CD4-positive, alpha-beta T cell (primary cell): ENCODE measurements around the gene IKBKE. TPM values are rescaled to one million over a fixed set of nuclear protein-coding genes. Genes with fewer than 3 reads are reported as not detected.

Experiments used
- ATAC-seq: fragments of 200-7000 bp; cut with Tn5 transposase; one replicate; pipeline ENCODE4 v1.10.0; 2022; ENCODE audit warnings: mild to moderate bottlenecking; ENCODE audit not compliant: poor library complexity
- CTCF ChIA-PET: fragments of 350-600 bp; sonication (Branson Sonifier 250); formaldehyde crosslinking; loops from one replicate; lab custom pipeline; 2021; ENCODE audit warnings: antibody characterized with exemption, inconsistent platforms; lab: Charles Lee
- POLR2A ChIA-PET: fragments of 350-600 bp; sonication (Branson Sonifier 250); formaldehyde crosslinking; loops from one replicate; lab custom pipeline; 2021; ENCODE audit warnings: antibody characterized with exemption, inconsistent platforms; lab: Charles Lee
- DNase-seq, 14 experiments: peaks; one replicate each; pipeline ENCODE4 v3.0.0-alpha.2; 2013 to 2020; ENCODE audit warnings: mixed read lengths in 2 of 14
- H3K27ac ChIP-seq, 2 donors: one replicate each; pipeline versions ENCODE4 v1.5.1 to v1.7.0; 2013; ENCODE audit warnings: low read length in 2 of 2, low read depth in 1 of 2, mild to moderate bottlenecking in 1 of 2
- H3K27me3 ChIP-seq, 2 experiments: 1 replicate in 1 of 2; 2 replicates in 1 of 2; pipeline versions ENCODE4 v1.6.1 to v1.7.0; 2013; ENCODE audit warnings: low read length in 2 of 2, control low read depth in 1 of 2, mild to moderate bottlenecking in 1 of 2, moderate library complexity in 1 of 2; ENCODE audit not compliant: insufficient read depth in 2 of 2, control insufficient read depth in 1 of 2
- H3K36me3 ChIP-seq: one replicate; pipeline ENCODE4 v1.6.1; 2013; ENCODE audit warnings: low read length, control low read depth; ENCODE audit not compliant: insufficient read depth
- H3K4me1 ChIP-seq: one replicate; pipeline ENCODE4 v1.6.1; 2013; ENCODE audit warnings: low read length, control low read depth; ENCODE audit not compliant: insufficient read depth
- H3K4me3 ChIP-seq: one replicate; pipeline ENCODE4 v1.5.1; 2013; ENCODE audit warnings: mild to moderate bottlenecking, low read length, moderate library complexity
- H3K9me3 ChIP-seq, 2 experiments: 1 replicate in 1 of 2; 2 replicates in 1 of 2; pipeline versions ENCODE4 v1.6.1 to v1.7.0; 2013; ENCODE audit warnings: low read length in 2 of 2, mild to moderate bottlenecking in 2 of 2, control low read depth in 1 of 2, moderate library complexity in 1 of 2; ENCODE audit not compliant: control insufficient read depth in 1 of 2, insufficient read depth in 1 of 2
- H3K27ac Mint-ChIP-seq: one replicate; pipeline ENCODE4 v1.8.0; 2020; ENCODE audit warnings: mixed read lengths
- H3K27me3 Mint-ChIP-seq: one replicate; pipeline ENCODE4 v1.8.0; 2021; ENCODE audit warnings: mixed read lengths
- H3K36me3 Mint-ChIP-seq: one replicate; pipeline ENCODE4 v1.8.0; 2021; ENCODE audit warnings: low read depth, mixed read lengths
- H3K4me1 Mint-ChIP-seq: one replicate; pipeline ENCODE4 v1.8.0; 2021; ENCODE audit warnings: low read depth, mixed read lengths
- H3K4me3 Mint-ChIP-seq: one replicate; pipeline ENCODE4 v1.8.0; 2020; ENCODE audit warnings: mild to moderate bottlenecking, mixed read lengths
- H3K9me3 Mint-ChIP-seq: one replicate; pipeline ENCODE4 v1.8.0; 2020; ENCODE audit warnings: mixed read lengths
- CTCF ChIP-seq: fragments of 200-600 bp; IDR thresholded peaks from one replicate; pipeline ENCODE4 v1.8.0; 2022; ENCODE audit warnings: antibody characterized with exemption, mild to moderate bottlenecking
- intact Hi-C, 2 experiments: fragments of 100-400 bp; cut with DNase I in 1 of 2; cut with micrococcal nuclease in 1 of 2; formaldehyde crosslinking; loops; one replicate each; pipeline versions ENCODE4 v1.15.1 to v1.9.0; 2023 to 2025; cut with DNase I, micrococcal nuclease
- total RNA-seq, 174 experiments: library from RNA in 2 of 174; stranded (reverse) in 2 of 174; gene quantifications; one replicate each; pipeline ENCODE4 v1.2.3 and lab custom pipeline; 2021 to 2026

The IKBKE gene
- total RNA-seq, 2 experiments from 2014 or later, result 27.9 to 29.8 TPM

- H3K36me3 Mint-ChIP-seq, result peaks cover 50% of the 10 kb centered on the region
- no peak overlapping the region for H3K27ac Mint-ChIP-seq
- ChIA-PET POLR2A (no interaction called here), CTCF (no interaction called here)
- ATAC-seq (no peak), DNase-seq (no peak)
- no peaks in the 10 kb centered on the region for H3K4me1 ChIP-seq
- no peaks in the 10 kb centered on the region for H3K9me3 Mint-ChIP-seq
- H3K4me1 Mint-ChIP-seq, result no peaks in the 10 kb centered on the region
- H3K4me3 Mint-ChIP-seq, result no peak overlapping the region
- H3K4me3 ChIP-seq, result no peak overlapping the region
- intact Hi-C loops, result no loop called here
- no peak for TF ChIP-seq CTCF
- no peaks in the 10 kb centered on the region for H3K27me3 Mint-ChIP-seq
- H3K9me3 ChIP-seq, result no peaks in the 10 kb centered on the region
- H3K27me3 ChIP-seq, result no peaks in the 10 kb centered on the region
- H3K27ac ChIP-seq, result no peak overlapping the region
- peaks cover 44% of the 10 kb centered on the region for H3K36me3 ChIP-seq
These were observed 28.8 kb upstream of the IKBKE start for GRCh38 chr1:206441336-206441967.

- Histone ChIP-seq H3K36me3 (peaks cover 45% of the 10 kb centered on the region), H3K9me3 (no peaks in the 10 kb centered on the region)
- no peak for ATAC-seq
These were observed 28.2 kb upstream of the IKBKE start for GRCh38 chr1:206442101-206442500.

GRCh38 chr1:206445116-206445515 is 25.2 kb upstream of the IKBKE start:
- Histone ChIP-seq H3K27ac (no peak overlapping the region), H3K27me3 (no peaks in the 10 kb centered on the region), H3K4me1 (no peaks in the 10 kb centered on the region), H3K36me3 (peaks cover 35% of the 10 kb centered on the region), H3K4me3 (no peak overlapping the region), H3K9me3 (no peaks in the 10 kb centered on the region)
- no peak for TF ChIP-seq CTCF
- ChIA-PET POLR2A (no interaction called here), CTCF (no interaction called here)
- ATAC-seq, result no peak
- intact Hi-C loops, result no loop called here
- Mint-ChIP-seq H3K36me3 (peaks cover 34% of the 10 kb centered on the region), H3K9me3 (no peaks in the 10 kb centered on the region), H3K4me3 (no peak overlapping the region), H3K4me1 (no peaks in the 10 kb centered on the region), H3K27me3 (no peaks in the 10 kb centered on the region), H3K27ac (no peak overlapping the region)
- no peak for DNase-seq

More at GRCh38 chr1:206442101-206442500, 28.2 kb upstream of the IKBKE start:
- ChIA-PET CTCF (no interaction called here), POLR2A (no interaction called here)
- no peaks in the 10 kb centered on the region for H3K27me3 ChIP-seq
- no peak overlapping the region for H3K4me3 Mint-ChIP-seq
- H3K4me1 Mint-ChIP-seq, result no peaks in the 10 kb centered on the region
- no peaks in the 10 kb centered on the region for H3K4me1 ChIP-seq
- no peak overlapping the region for H3K4me3 ChIP-seq
- H3K27ac ChIP-seq, result no peak overlapping the region
- no peak overlapping the region for H3K27ac Mint-ChIP-seq
- H3K27me3 Mint-ChIP-seq, result no peaks in the 10 kb centered on the region
- intact Hi-C loops, result no loop called here
- no peak for TF ChIP-seq CTCF
- no peak for DNase-seq
- H3K36me3 Mint-ChIP-seq, result peaks cover 44% of the 10 kb centered on the region
- H3K9me3 Mint-ChIP-seq, result no peaks in the 10 kb centered on the region
